ENCODE measurements around the gene PUS7L.
"Not testable (repeated sequence)": the region's sequence is repeated elsewhere in the genome, so short reads cannot be mapped to it uniquely, and the experiment has no call there.

DNA sequence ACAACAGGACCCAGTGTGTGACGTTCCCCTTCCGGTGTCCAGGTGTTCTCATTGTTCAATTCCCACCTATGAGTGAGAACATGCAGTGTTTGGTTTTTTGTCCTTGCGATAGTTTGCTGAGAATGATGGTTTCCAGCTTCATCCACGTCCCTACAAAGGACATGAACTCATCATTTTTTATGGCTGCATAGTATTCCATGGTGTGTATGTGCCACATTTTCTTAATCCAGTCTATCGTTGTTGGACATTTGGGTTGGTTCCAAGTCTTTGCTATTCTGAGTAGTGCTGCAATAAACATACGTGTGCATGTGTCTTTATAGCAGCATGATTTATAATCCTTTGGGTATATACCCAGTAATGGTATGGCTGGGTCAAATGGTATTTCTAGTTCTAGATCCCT lies 7.2 kb downstream of the PUS7L start:
- TF ChIP-seq, protein P1, sequence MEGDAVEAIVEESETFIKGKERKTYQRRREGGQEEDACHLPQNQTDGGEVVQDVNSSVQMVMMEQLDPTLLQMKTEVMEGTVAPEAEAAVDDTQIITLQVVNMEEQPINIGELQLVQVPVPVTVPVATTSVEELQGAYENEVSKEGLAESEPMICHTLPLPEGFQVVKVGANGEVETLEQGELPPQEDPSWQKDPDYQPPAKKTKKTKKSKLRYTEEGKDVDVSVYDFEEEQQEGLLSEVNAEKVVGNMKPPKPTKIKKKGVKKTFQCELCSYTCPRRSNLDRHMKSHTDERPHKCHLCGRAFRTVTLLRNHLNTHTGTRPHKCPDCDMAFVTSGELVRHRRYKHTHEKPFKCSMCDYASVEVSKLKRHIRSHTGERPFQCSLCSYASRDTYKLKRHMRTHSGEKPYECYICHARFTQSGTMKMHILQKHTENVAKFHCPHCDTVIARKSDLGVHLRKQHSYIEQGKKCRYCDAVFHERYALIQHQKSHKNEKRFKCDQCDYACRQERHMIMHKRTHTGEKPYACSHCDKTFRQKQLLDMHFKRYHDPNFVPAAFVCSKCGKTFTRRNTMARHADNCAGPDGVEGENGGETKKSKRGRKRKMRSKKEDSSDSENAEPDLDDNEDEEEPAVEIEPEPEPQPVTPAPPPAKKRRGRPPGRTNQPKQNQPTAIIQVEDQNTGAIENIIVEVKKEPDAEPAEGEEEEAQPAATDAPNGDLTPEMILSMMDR (IDR thresholded peaks at IDR 0.05; ENCODE audit: low read depth, low read length): not testable (repeated sequence)
- not testable (repeated sequence) for TF ChIP-seq EZH2phosphoT487 (IDR thresholded peaks at IDR 0.05; ENCODE audit: low read depth)
